ENCODE measurements around the gene STRN.
"Not testable (repeated sequence)": the region's sequence is repeated elsewhere in the genome, so short reads cannot be mapped to it uniquely, and the experiment has no call there.

DNA sequence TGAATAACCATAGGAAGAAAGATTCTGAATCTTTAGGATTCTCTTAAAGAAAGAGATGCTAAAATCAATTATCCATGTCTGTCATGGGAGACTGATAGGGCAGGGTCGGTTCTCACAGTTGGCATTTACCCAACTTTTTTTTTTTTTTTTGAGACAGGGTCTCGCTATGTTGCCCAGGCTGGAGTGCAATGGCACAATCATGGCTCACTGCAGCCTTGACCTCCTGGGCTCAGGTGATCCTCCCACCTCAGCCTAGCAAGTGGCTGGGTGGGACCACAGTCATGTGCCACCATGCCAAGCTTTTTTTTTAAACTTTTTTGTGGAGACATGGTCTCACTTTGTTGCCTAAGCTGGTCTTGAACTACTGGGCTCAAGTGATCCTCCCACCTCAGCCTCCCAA, 141.7 kb downstream of the STRN start:
- TF ChIP-seq, protein P1, sequence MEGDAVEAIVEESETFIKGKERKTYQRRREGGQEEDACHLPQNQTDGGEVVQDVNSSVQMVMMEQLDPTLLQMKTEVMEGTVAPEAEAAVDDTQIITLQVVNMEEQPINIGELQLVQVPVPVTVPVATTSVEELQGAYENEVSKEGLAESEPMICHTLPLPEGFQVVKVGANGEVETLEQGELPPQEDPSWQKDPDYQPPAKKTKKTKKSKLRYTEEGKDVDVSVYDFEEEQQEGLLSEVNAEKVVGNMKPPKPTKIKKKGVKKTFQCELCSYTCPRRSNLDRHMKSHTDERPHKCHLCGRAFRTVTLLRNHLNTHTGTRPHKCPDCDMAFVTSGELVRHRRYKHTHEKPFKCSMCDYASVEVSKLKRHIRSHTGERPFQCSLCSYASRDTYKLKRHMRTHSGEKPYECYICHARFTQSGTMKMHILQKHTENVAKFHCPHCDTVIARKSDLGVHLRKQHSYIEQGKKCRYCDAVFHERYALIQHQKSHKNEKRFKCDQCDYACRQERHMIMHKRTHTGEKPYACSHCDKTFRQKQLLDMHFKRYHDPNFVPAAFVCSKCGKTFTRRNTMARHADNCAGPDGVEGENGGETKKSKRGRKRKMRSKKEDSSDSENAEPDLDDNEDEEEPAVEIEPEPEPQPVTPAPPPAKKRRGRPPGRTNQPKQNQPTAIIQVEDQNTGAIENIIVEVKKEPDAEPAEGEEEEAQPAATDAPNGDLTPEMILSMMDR (IDR thresholded peaks at IDR 0.05), result not testable (repeated sequence)
- TF ChIP-seq POLR2A, POLR2AphosphoS5 (IDR thresholded peaks at IDR 0.05): not testable (repeated sequence)

Measured in prostate gland (tissue), 2 donors.